HG02798 (cell line): ENCODE data around the gene TMPRSS3.

Experiments
- ATAC-seq: cut with Tn5 transposase; IDR thresholded peaks from one replicate; pipeline ENCODE4 v1.9.1; 2021; ENCODE audit warnings: mild to moderate bottlenecking; ENCODE audit not compliant: unreplicated experiment, poor library complexity

The TMPRSS3 gene

DNA sequence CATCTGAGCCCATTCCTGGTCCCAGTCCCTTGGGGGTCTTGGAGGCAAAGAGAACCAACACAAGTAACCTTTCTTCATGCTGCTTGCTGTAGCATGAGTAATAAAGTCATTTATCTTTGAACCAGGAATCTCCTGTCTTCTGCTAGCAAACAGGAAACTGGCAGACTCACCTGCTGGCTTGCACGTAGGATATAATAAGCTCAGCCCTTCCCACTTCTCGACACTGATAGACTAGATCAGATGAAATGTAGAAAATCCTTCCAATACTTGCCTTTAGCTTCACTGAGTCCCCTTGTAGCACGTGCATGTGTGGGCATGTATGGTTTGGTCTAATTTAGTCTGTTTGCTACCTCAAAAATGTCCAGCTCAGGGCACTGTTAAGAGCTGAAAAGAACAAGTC is 38.5 kb downstream of the TMPRSS3 start:
- no peak for ATAC-seq

GRCh38 chr21:42356650-42357049 is 39.2 kb downstream of the TMPRSS3 start:
- no peak for ATAC-seq

GRCh38 chr21:42356046-42356445 is 39.8 kb downstream of the TMPRSS3 start:
- ATAC-seq = no peak

DNA sequence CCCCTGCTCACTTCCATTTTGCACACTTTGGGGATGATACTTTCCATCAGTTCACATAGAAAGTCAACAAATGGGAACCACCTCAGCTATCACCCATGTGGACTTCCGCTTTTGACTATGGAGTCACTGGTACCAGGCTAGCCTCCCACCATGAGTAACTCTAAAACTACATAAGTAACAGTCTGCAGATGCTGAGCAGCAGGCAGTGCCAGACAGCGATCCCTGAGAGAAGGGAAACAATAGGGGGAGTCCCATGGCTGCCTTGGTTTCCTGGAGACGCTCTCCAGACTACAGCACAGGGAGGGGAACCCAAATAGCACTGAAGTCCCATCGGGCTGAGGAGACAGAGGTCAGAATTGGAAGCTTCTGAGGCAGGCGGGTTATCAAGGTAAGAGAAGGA is 42.2 kb downstream of the TMPRSS3 start:
- ATAC-seq = no peak

DNA sequence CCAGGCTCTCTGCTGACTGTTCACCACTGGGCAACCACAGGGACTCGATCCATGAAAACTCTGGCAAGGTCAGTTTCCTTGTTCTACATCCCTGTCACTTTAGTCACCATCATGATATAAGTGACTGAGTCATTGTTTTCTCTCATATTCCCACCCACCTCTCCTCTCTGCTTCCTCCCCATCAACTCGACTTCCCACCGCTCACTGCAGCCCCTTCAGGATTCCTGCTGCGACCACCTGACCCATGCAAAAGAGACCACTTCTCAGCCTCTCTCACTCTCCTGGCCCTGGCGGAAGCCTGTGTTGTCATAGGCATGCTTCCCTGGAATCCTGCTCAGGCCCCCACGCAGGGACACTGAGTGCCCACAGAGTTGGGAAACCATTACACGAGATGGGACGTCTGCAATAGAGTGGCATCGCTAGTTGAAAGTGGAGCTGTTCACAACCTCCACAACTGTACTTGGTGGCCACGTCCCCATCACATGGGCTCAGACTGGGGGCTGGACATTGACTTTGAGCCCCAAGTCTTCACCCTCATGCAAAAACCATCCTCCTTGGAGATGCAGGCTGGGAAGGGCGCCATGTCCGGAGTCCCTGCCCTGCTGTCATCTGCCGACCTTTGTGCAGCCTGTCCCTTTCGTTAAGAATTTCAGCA is 43.3 kb downstream of the TMPRSS3 start:
- no peak for ATAC-seq

- ATAC-seq = no peak
These were observed 44.0 kb downstream of the TMPRSS3 start for GRCh38 chr21:42351626-42352440.

DNA sequence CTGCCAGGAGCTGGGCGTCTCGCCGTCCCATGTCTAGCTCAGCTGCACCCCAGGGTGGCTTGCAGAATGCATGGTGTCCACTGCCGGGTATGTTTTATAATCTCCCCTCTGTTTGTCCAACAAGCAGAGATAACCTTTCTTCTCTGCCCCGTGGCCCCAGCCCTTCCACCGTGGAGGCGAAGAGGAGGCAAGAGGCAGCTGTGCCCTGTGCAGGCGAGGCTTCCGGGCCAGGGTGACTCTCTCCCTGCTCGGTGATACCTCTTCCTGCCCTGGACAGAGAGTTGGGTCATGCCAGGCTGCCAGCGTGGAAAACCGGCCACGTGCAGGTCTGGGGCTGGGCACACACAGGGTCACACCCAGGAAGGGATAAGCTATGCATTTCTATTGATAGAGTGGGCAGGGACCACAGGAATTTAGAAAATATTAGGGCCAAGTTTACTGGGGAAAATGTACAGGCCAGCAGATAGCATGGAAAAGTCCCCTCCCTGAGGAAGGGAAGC is 44.9 kb downstream of the TMPRSS3 start, which contains the start of gene TFF2:
Gene TFF2, minus strand, starts transcription at position 68 of the 500 bp plus-strand sequence. Its CDS starts 37 bp downstream, at position 31.
- no peak for ATAC-seq

GRCh38 chr21:42350318-42350910 is 45.4 kb downstream of the TMPRSS3 start:
- no peak for ATAC-seq

DNA sequence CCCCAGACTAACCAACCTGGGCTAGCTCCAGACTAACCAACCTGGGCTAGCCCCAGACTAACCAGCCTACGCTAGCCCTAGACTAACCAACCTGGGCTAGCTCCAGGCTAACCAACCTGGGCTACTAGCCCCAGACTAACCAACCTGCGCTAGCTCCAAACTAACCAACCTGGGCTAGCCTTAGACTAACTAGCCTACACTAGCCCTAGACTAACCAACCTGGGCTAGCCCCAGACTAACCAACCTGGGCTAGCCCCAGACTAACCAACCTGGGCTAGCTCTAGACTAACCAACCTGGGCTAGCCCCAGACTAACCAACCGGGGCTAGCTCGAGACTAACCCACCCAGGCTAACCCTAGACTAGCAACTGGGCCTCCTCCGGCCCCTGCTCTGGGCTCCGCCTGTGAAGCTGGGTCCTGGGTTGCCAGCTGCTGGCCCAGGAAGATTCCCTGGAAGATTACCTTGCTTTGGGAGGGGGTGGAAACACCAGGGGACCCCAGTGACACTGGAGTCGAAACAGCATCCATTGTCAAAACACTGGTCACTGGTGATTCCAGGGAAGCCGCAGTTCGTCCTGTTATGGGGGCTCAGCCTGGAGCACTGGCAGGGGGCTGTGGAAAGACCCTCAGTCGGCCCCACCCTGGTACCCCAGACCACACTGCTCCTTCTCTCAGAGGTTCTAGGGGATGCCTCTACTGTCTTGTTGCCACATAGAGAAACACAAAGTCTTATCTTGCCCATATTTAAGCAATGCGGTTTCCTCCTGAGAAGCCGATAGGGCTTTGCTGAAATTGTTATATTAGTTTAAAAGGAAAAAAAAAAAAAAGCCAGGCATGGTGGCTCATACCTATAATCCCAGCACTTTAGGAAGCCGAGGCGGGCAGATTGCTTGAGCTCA is 46.2 kb downstream of the TMPRSS3 start:
- ATAC-seq = no peak

- ATAC-seq = no peak
These were observed 47.1 kb downstream of the TMPRSS3 start for GRCh38 chr21:42348762-42349161.

DNA sequence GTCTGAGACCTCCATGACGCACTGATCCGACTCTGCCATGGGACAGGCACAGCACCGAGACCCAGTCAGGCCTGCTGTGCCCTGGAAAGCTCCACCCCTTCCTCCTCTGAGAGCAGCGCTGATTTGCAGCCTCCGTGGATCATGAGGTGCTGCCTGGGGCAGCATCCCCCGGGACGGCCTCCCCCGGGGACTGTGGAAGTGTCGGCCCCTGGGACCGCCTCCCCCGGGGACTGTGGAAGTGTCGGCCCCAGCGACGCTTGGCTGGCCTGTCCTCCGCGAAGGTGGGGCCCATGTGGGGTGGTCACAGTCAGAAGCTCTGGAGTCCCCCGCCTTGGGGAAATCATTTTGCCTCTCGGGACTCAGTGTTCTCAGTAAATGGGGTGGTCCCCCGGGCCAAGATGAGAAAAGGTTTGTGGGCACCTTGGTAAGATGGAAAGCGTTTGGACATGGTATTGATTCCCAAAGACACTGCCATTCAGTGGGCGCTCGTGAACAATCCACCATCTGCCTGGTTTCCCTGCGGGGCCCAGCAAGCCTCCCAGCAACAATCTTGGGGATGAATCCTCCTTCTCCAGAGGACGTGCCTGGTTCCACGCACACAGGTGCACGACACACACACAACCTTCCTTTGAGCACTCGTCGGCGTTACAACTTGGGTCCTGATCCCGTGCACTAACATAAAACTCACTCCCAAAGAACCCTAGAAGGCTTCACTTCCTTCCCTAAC is 48.1 kb downstream of the TMPRSS3 start:
- no peak for ATAC-seq

GRCh38 chr21:42346866-42347600 is 48.8 kb downstream of the TMPRSS3 start:
- ATAC-seq = no peak

GRCh38 chr21:42346441-42346840 is 49.4 kb downstream of the TMPRSS3 start:
- ATAC-seq = no peak

- ATAC-seq = no peak
These were observed 51.2 kb downstream of the TMPRSS3 start for GRCh38 chr21:42344631-42345030.

- ATAC-seq = no peak
These were observed 51.8 kb downstream of the TMPRSS3 start for GRCh38 chr21:42343963-42344510.

- no peak for ATAC-seq
These were observed 52.3 kb downstream of the TMPRSS3 start for GRCh38 chr21:42343556-42343955.

GRCh38 chr21:42343101-42343500 is 52.8 kb downstream of the TMPRSS3 start:
- ATAC-seq = no peak

DNA sequence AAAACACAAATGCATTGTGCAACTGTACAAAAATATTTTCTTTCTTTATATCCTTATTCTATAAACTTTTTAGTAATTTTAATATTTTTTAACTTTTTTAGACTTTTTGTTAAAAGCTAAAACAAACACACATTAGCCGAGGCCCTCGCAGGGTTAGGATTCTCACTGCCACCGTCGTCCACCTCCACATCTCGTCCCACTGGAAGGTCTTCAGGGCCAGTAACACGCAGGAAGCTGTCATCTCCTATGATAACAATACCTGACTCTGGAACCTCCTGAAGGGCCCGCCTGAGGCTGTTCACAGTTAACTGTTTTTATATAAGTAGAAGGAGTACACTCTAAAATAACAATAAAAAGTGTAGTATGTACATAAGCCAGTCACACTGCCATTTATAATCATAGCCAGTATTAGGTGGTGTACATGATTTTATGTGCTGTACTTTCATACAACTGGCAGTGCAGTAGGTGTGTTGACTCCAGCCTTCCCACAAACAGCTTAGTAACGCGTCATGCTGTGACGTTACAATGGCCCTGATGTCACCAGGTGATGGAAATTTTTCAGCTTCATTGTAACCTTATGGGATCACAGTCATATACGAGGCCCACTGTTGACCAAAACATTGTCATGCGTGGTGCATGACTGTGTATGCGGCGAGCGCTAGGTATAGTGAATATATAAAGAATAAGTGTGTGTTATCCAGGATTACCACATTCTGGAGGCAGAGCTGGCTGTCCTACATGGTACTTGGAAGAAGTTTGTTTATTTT is 53.9 kb downstream of the TMPRSS3 start:
- ATAC-seq = no peak
